GM21737 (cell line): ENCODE data around the gene RMDN3.

Experiments
- ATAC-seq: cut with Tn5 transposase; IDR thresholded peaks from one replicate; pipeline ENCODE4 v1.9.1; 2021; ENCODE audit warnings: mild to moderate bottlenecking, moderate library complexity; ENCODE audit not compliant: unreplicated experiment

RMDN3 gene, protein sequence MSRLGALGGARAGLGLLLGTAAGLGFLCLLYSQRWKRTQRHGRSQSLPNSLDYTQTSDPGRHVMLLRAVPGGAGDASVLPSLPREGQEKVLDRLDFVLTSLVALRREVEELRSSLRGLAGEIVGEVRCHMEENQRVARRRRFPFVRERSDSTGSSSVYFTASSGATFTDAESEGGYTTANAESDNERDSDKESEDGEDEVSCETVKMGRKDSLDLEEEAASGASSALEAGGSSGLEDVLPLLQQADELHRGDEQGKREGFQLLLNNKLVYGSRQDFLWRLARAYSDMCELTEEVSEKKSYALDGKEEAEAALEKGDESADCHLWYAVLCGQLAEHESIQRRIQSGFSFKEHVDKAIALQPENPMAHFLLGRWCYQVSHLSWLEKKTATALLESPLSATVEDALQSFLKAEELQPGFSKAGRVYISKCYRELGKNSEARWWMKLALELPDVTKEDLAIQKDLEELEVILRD

DNA sequence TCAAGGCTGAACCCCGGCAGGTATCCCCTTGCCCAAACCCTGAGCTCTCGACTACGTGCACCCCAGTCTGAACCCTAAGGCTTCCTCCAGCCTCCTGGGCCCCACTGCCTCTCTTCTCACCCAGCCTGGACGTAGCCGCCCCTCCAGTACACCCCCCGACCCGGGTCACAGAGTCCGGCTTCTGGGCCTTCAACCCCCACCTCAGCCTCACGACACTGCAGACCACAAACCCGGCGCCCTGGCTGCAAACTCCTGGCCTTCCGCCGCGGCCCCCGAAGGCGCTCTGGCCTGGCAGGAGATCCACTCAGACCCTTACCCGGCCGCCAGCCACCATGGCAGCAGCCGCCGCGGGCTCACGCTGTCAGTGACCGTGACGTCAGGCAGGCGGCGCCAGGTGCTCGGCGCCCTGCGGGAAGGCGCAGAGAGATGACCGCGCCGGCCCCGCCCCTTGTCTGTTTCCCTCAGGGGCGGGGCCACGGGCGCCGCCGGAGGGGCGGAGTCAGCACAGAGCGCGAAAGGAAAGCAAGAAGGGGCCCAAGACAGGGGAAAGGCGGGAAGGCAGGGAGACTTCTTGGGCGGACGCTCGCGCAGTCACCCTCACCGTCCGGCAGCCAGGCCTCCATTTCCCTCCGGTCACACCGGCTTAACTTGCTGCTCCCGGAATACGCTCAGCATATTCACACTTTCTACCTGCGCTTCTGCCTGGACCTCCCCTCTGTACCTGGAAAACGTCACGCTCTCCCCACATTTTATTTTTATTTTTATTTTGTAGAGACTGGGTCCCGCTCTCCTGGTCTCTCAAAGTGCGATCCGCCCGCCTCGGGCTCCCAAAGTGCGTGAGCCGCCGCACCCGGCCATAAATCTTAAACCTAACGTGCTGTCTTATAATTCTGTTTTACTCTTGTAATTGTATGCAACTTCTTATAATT, at the start of gene RMDN3:
Gene RMDN3, minus strand, starts transcription at position 372 of the 929 bp plus-strand sequence. CDS start 471 bp downstream, outside the sequence.
- peak; percentile 83 for ATAC-seq

GRCh38 chr15:40803688-40804087, 48.6 kb upstream of the RMDN3 start:
- ATAC-seq = no peak

- no peak for ATAC-seq
These were observed 48.0 kb upstream of the RMDN3 start for GRCh38 chr15:40803076-40803475.

DNA sequence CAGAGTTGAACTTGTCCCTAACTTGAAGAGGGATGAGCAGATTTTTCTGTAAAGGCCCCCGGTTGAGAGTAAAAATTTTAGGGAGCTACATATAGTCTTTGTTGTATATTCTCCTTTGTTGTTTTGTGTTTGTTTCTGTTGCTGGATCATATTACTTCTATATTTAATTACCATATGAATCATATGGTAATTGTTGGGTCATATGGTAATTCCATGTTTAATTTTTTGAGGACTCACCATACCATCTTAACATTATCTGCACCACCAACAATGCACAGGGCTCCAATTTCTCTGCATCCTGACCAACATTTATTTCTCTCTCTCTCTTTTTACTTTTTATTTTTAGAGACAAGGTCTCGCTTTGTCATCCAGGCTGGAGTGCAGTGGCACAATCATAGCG, 44.5 kb upstream of the RMDN3 start:
- ATAC-seq = no peak

DNA sequence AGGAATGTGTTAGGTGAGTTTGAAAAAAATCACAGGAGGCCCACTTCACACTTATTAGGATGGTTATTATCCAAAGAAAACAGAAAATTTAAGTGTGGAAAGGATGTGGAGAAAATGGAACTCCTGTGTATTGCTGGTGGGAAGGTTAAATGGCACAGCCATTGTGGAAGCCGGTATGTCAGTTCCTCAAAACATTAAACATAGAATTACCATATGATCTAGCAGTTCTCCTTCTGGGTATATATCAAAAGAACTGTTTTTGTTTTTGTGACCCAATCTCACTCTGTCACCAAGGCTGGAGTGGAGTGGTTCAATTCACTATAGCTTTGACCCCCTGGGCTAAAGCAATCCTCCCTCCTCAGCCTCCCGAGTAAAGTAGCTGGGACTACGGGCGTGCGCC, 41.5 kb upstream of the RMDN3 start:
- no peak for ATAC-seq

GRCh38 chr15:40796041-40796440, 41.0 kb upstream of the RMDN3 start:
- no peak for ATAC-seq

GRCh38 chr15:40793216-40793989, 38.3 kb upstream of the RMDN3 start:
- ATAC-seq = no peak

DNA sequence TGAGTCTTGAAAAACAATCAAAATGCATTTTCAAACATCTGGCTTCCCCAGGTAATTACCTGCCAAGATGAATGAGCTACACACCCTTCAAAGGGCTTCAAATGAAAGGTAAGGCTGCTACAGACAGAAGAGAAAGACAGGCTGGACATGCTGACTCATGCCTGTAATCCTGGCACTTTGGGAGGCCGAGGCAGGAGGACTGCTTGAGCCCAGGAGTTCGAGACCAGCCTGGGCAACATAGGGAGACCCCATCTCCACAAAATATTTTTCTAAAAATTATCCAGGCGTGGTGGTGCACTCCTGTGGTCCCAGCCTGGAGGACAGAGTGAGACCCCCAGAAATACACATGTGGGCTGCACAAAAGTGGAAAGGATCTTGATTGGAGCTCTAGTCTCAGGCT, 37.3 kb upstream of the RMDN3 start:
- ATAC-seq = no peak

GRCh38 chr15:40790718-40791117, 35.7 kb upstream of the RMDN3 start:
- ATAC-seq = no peak

DNA sequence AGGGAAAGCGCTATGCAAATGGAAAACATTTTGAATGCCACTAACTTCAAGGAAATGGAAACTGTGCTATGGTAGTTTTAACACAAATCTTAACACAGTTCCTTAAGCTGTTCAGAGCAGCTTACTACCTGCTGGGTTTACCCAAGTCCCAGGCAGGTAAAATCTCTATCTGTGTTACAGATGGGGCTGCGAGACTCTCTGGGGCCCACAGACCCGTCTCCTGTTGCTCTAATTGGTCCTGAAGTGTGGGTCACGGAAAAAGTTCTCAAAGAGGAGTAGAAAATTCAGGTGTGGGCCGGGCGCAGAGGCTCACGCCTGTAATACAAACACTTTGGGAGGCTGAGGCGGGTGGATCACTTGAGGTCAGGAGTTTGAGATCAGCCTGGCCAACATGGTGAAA, 34.9 kb upstream of the RMDN3 start:
- ATAC-seq = no peak

- ATAC-seq = no peak
These were observed 34.1 kb upstream of the RMDN3 start for GRCh38 chr15:40789119-40789518.

GRCh38 chr15:40787991-40788390, 32.9 kb upstream of the RMDN3 start:
- ATAC-seq = no peak

DNA sequence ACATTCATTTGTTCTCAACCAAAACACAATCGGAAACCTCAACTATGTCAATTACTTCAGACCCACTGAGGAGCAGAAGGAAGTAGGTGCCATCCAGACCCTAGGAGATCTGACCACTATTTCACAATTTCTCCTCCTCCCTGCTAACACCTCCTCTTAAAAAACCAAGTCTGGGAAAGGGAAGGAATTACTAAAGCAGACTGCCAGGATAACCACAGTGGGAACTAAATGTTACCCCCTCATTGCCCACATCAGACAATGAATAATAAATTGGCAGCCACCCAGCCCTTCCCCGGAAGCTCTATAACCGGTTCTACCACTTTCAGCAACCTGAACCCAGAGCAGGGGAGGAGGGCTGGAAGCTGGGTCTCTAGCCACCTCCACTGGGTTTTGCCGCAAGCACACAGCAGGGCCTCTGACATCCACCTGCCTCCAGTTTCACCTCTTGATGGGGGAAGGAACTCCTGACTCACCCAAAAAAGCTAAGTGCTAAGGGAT, 32.3 kb upstream of the RMDN3 start:
- ATAC-seq = no peak

DNA sequence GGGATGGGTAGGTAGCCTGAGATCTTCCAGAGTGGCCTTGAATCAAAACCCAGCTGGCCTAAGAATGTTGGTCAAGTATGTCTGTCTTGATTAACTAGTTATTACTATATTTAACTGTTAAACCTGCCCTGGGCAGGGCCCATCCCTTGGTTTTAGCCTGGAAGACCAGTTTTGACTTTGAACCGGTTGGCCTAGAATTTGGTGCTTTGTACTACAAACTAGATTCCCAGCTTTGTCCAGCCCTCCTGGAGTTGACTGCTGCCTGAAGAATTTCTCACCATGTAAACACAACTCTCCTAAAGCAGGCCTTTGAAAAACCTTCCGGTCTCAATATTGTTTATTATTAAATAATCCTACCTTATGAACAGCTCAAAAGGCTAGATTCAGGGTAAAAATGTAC, 30.8 kb upstream of the RMDN3 start:
- no peak for ATAC-seq

GRCh38 chr15:40785164-40785563, 30.1 kb upstream of the RMDN3 start:
- ATAC-seq = no peak

DNA sequence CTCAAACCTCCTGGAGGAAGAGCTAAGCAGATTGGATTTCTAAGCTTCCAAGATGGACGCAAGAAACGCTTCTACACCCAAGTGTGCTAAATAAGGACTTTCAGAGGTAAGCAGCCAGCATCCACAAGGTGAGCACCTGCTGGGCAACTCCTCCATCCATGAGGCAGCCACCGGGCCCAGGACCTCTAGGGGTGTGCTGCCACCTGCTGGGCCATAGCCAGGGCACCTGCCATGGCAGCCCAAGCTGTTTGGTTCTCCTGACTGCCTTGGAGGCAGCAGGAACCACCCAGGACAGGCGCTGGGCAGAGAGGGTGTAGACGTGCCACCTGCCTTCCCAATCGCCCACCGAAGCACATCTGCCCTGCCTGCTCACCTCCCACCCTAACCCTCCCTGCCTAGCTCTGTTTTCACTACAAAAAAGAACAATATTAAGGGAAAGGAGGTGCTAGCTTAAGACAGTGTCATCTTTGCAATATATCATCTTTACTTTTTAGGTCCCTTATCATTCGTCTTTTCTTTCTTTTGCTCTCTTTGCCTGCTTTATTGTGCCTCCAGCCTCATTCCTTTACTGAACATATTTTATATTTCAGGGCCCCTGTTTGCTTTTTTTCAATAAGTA, 27.7 kb upstream of the RMDN3 start:
- ATAC-seq = peak; percentile 71

DNA sequence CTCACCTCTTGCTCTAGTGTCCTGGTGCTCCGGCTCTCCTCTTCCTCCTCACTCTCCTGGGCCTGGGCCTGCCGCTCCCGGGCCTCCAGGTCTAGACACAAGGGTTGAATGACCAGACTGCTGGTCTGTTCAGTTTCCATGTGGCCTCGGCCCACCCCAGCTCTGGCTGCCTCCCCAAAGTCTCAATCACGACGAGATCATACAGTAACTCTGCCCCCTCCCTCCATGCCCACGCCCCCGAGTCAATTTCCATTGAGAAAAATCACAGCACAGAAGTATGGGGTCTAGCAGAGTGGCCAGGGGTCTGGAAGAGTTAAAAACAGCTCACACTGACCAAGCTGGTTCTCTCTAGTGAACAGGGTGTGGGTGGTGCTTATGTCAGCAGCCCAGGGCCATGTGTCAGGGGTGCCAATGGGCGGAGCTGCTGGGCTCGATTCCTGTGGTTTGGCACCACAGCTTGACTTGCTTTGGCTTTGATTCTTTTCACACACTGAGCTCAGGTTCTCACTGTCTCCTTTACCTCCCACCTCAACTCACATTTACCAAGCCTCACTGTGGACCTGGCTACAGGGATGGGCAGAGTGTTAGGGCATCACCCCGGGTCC, 21.6 kb upstream of the RMDN3 start:
- ATAC-seq = no peak

DNA sequence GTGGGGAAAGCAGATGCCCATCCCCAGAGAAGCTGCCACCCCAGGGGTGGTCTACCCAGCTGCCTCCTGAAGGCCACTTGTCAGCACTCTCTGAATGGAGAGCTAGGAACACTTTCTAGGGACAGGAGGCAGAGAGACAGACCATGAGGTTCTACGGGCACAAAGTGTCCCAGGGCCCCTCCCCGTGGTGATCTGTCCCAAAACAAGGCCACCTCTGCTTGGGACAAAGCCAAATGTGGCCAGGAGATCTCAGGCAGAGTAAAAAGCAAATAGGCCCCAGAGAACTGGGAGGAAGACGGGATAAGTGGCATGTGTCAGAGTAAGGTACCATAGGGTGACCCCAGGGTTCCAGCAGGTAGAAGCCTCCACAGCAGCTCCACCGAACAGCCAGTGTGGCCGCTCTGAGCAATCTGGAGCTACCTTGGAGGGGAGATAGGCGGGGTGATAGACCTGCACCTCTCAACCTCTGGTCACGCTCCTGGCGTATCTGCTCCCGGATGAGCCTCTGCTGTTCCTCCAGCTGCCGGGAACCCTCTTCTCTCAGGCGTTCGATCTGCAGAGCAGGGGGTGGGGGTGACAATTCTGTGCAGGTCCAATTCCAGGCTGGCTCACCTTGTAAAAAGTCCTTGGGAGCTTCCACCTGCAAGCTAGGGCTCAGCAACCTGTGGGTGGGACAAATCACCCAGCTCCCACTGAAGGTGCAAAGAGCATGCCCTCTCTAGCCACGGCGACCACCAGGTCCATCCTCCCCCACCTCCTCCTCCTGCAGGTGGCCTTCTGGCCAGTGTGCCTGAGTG, 20.9 kb upstream of the RMDN3 start:
- ATAC-seq = no peak

- no peak for ATAC-seq
These were observed 20.0 kb upstream of the RMDN3 start for GRCh38 chr15:40775007-40775406.
